ENCODE results near the gene WDR33.
A peak's percentile ranks its signal among the peaks of the same experiment; 100 is the strongest.
"Not testable (repeated sequence)": the region's sequence is repeated elsewhere in the genome, so short reads cannot be mapped to it uniquely, and the experiment has no call there.

Gene WDR33

GRCh38 chr2:127790694-127791529, 20.1 kb downstream of the WDR33 start:
- no peak for ATAC-seq
- no peak overlapping the region for H3K4me3 Mint-ChIP-seq

GRCh38 chr2:127786048-127786809, 24.7 kb downstream of the WDR33 start:
- no peaks in the 10 kb centered on the region for H3K9me3 Mint-ChIP-seq

More at GRCh38 chr2:127790694-127791529, 20.1 kb downstream of the WDR33 start:
- Mint-ChIP-seq H3K27me3 (no peaks in the 10 kb centered on the region), H3K36me3 (peaks cover 22% of the 10 kb centered on the region), H3K4me1 (peaks cover 22% of the 10 kb centered on the region), H3K27ac (no peak overlapping the region), H3K9me3 (no peaks in the 10 kb centered on the region)

GRCh38 chr2:127784965-127785518, 25.9 kb downstream of the WDR33 start:
- no peaks in the 10 kb centered on the region for H3K9me3 Mint-ChIP-seq
- peaks cover 14% of the 10 kb centered on the region for H3K36me3 Mint-ChIP-seq
- no peak overlapping the region for H3K4me3 Mint-ChIP-seq
- peaks cover 7% of the 10 kb centered on the region for H3K4me1 Mint-ChIP-seq
- no peaks in the 10 kb centered on the region for H3K27me3 Mint-ChIP-seq
- no peak overlapping the region for H3K27ac Mint-ChIP-seq
- no peak for ATAC-seq

More at GRCh38 chr2:127786048-127786809, 24.7 kb downstream of the WDR33 start:
- no peak for ATAC-seq
- Mint-ChIP-seq H3K4me1 (peaks cover 7% of the 10 kb centered on the region), H3K4me3 (no peak overlapping the region), H3K27me3 (no peaks in the 10 kb centered on the region), H3K36me3 (peaks cover 21% of the 10 kb centered on the region), H3K27ac (no peak overlapping the region)

- no peak overlapping the region for H3K27ac Mint-ChIP-seq
- peaks cover 20% of the 10 kb centered on the region for H3K36me3 Mint-ChIP-seq
- ATAC-seq, result no peak
- no peaks in the 10 kb centered on the region for H3K9me3 Mint-ChIP-seq
- H3K27me3 Mint-ChIP-seq, result no peaks in the 10 kb centered on the region
- H3K4me3 Mint-ChIP-seq, result no peak overlapping the region
- peaks cover 15% of the 10 kb centered on the region for H3K4me1 Mint-ChIP-seq
Measured at GRCh38 chr2:127783101-127783500, 27.9 kb downstream of the WDR33 start.

- H3K36me3 Mint-ChIP-seq, result peaks cover 10% of the 10 kb centered on the region
- H3K4me1 Mint-ChIP-seq, result peaks cover 35% of the 10 kb centered on the region
- H3K27me3 Mint-ChIP-seq, result no peaks in the 10 kb centered on the region
- no peak overlapping the region for H3K27ac Mint-ChIP-seq
- no peaks in the 10 kb centered on the region for H3K9me3 Mint-ChIP-seq
- ATAC-seq, result no peak
- no peak overlapping the region for H3K4me3 Mint-ChIP-seq
Measured at GRCh38 chr2:127778850-127779249, 32.1 kb downstream of the WDR33 start.

GRCh38 chr2:127778447-127778846, 32.5 kb downstream of the WDR33 start:
- ATAC-seq, result no peak
- H3K36me3 Mint-ChIP-seq, result peaks cover 10% of the 10 kb centered on the region
- no peaks in the 10 kb centered on the region for H3K27me3 Mint-ChIP-seq
- H3K27ac Mint-ChIP-seq, result no peak overlapping the region
- no peaks in the 10 kb centered on the region for H3K9me3 Mint-ChIP-seq
- H3K4me1 Mint-ChIP-seq, result peaks cover 35% of the 10 kb centered on the region
- H3K4me3 Mint-ChIP-seq, result no peak overlapping the region

- ATAC-seq, result no peak
- H3K36me3 Mint-ChIP-seq, result peaks cover 6% of the 10 kb centered on the region
- H3K4me3 Mint-ChIP-seq, result no peak overlapping the region
- H3K27me3 Mint-ChIP-seq, result no peaks in the 10 kb centered on the region
- no peak overlapping the region for H3K27ac Mint-ChIP-seq
- H3K9me3 Mint-ChIP-seq, result no peaks in the 10 kb centered on the region
- H3K4me1 Mint-ChIP-seq, result peaks cover 35% of the 10 kb centered on the region
Measured at GRCh38 chr2:127776122-127776780, 34.7 kb downstream of the WDR33 start.

GRCh38 chr2:127771756-127772155, 39.2 kb downstream of the WDR33 start:
- Mint-ChIP-seq H3K27ac (no peak overlapping the region), H3K36me3 (peaks cover 14% of the 10 kb centered on the region), H3K4me1 (peaks cover 23% of the 10 kb centered on the region), H3K4me3 (no peak overlapping the region), H3K27me3 (no peaks in the 10 kb centered on the region), H3K9me3 (no peaks in the 10 kb centered on the region)
- ATAC-seq, result no peak

- peaks cover 17% of the 10 kb centered on the region for H3K4me1 Mint-ChIP-seq
- no peak for ATAC-seq
- H3K9me3 Mint-ChIP-seq, result no peaks in the 10 kb centered on the region
- no peak overlapping the region for H3K27ac Mint-ChIP-seq
- no peak overlapping the region for H3K4me3 Mint-ChIP-seq
- no peaks in the 10 kb centered on the region for H3K27me3 Mint-ChIP-seq
- H3K36me3 Mint-ChIP-seq, result peaks cover 20% of the 10 kb centered on the region
Measured at GRCh38 chr2:127770973-127771735, 39.8 kb downstream of the WDR33 start.

GRCh38 chr2:127770534-127770933, 40.4 kb downstream of the WDR33 start:
- Mint-ChIP-seq H3K36me3 (peaks cover 24% of the 10 kb centered on the region), H3K4me1 (peaks cover 10% of the 10 kb centered on the region)
- H3K27ac Mint-ChIP-seq, H3K4me3 Mint-ChIP-seq, ATAC-seq, H3K27me3 Mint-ChIP-seq, H3K9me3 Mint-ChIP-seq: not testable (repeated sequence)

- ATAC-seq, result no peak
- no peak overlapping the region for H3K4me3 Mint-ChIP-seq
- H3K27ac Mint-ChIP-seq, result peak overlapping the region; percentile 70
- H3K27me3 Mint-ChIP-seq, result no peaks in the 10 kb centered on the region
- H3K9me3 Mint-ChIP-seq, result no peaks in the 10 kb centered on the region
- peaks cover 8% of the 10 kb centered on the region for H3K4me1 Mint-ChIP-seq
- peaks cover 28% of the 10 kb centered on the region for H3K36me3 Mint-ChIP-seq
Measured at GRCh38 chr2:127769587-127769986, 41.4 kb downstream of the WDR33 start.

GRCh38 chr2:127768775-127769479, 42.0 kb downstream of the WDR33 start:
- no peak overlapping the region for H3K4me3 Mint-ChIP-seq
- H3K27me3 Mint-ChIP-seq, result no peaks in the 10 kb centered on the region
- ATAC-seq, result no peak
- H3K9me3 Mint-ChIP-seq, result no peaks in the 10 kb centered on the region
- peaks cover 28% of the 10 kb centered on the region for H3K36me3 Mint-ChIP-seq
- peaks cover 8% of the 10 kb centered on the region for H3K4me1 Mint-ChIP-seq
- H3K27ac Mint-ChIP-seq, result peak overlapping the region; percentile 70

GRCh38 chr2:127763776-127764175, 47.2 kb downstream of the WDR33 start:
- H3K36me3 Mint-ChIP-seq, result peaks cover 55% of the 10 kb centered on the region
- no peaks in the 10 kb centered on the region for H3K4me1 Mint-ChIP-seq
- no peaks in the 10 kb centered on the region for H3K9me3 Mint-ChIP-seq
- ATAC-seq, result no peak
- H3K4me3 Mint-ChIP-seq, result no peak overlapping the region
- no peak overlapping the region for H3K27ac Mint-ChIP-seq
- H3K27me3 Mint-ChIP-seq, result no peaks in the 10 kb centered on the region

GRCh38 chr2:127762846-127763245, 48.1 kb downstream of the WDR33 start:
- no peaks in the 10 kb centered on the region for H3K4me1 Mint-ChIP-seq
- peaks cover 58% of the 10 kb centered on the region for H3K36me3 Mint-ChIP-seq
- H3K9me3 Mint-ChIP-seq, result no peaks in the 10 kb centered on the region
- H3K27me3 Mint-ChIP-seq, result no peaks in the 10 kb centered on the region
- no peak for ATAC-seq
- H3K4me3 Mint-ChIP-seq, result no peak overlapping the region
- H3K27ac Mint-ChIP-seq, result peak overlapping the region; percentile 48
